Measurements from ENCODE around the gene COMMD3. TPM values are rescaled to one million over a fixed set of nuclear protein-coding genes. Genes with fewer than 3 reads are reported as not detected.
"Not testable (repeated sequence)": the region's sequence is repeated elsewhere in the genome, so short reads cannot be mapped to it uniquely, and the experiment has no call there.

Gene COMMD3
- total RNA-seq (2014; rRNA removed; shearing (Covaris generic)): 12.4 and 13.4 TPM in 2 replicates

DNA sequence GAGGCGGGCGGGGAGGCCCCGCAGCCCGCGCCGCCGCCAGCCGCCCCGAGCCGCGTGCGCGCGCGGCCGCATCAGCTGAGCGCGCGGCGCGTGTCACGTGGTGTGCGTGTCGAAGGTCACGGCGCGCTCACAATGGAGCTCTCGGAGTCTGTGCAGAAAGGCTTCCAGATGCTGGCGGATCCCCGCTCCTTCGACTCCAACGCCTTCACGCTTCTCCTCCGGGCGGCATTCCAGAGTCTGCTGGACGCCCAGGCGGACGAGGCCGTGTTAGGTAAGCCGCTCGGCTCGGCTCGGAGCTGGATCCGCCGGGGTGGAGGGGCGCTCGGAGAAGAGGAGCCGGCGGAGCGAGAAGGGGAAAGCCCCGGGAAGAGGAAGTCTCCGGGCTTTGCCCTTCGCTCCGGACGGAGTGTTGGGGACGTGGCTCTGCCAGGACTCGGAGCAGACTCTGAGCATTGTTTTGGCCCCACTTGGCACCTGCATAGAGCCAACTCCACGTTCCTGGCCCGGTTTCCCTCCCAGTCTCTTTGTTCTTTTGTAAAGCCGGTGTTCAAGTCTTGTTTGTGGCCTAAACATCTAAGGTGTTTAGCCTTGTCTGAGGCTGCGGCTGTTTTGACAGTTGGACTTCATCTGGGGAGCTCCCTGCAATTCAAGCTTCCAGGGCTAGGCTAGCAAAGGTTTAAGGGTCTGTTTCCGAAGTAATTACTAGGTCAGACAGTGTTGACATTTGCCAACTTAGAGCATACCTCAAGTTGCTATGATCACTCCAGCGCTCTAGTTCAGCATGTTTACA is at the start of gene COMMD3:
COMMD3 (plus strand) TSS at position 103 of the 790 bp plus-strand sequence; CDS start at position 133, 30 bp downstream.
- DNase-seq (ENCODE audit: low spot score): peak; percentile 79

DNA sequence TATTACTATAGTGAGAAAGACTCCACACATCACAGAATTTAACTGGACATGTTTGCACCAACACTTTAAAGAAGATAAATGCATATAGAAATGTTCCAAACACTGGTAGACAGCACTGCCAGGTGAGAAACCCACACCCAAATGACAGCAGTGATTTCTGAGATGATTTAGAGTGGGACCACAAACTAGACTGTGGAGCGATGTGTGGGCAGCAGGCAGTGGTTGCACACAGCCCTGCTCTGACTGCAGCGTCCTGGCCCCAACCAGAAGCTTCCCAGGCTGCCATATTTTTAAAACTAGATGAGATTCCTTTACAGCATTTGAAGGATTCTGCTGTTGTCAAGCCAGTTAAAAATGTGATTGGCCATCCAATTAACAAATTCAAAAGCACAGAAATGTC is 47.7 kb upstream of the COMMD3 start:
- no peak for DNase-seq (ENCODE audit: low spot score)

DNA sequence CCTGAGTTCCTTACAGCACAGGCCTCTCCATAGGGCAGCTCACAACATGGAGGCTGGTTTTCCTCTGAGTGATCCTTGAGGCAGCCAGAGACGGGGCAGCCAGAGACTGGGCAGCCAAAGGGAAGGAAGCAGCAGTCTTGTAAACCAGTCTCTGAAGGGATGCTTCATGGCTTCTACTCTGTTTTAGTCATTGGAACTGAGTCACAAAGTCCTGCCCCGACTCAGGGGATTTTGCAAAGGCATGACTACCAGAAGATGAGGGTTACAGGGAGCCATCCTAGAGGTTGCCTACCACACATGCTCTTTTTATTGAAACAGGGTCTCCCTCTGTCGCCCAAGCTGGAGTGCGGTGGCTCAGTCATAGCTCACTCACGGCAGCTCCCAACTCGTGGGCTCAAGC is 44.4 kb upstream of the COMMD3 start:
- DNase-seq (ENCODE audit: low spot score): no peak

DNA sequence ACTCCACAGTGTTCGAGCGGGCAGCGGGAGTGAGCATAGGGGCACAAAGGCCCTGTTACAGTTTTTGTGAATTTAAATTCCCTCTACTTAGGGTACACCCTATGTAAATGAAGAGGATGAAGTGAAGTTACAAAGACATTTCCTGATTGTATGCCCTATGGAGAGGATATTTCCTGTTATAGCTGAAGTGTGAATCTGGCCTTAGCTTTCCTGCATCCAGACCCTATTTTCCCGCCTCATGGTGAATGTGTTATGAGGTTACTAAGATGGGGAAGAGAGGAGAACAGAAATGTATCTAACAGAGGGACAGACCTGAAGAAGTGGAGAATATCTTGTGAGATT is 37.8 kb upstream of the COMMD3 start:
- peak; percentile 13 for DNase-seq (ENCODE audit: low spot score)

DNA sequence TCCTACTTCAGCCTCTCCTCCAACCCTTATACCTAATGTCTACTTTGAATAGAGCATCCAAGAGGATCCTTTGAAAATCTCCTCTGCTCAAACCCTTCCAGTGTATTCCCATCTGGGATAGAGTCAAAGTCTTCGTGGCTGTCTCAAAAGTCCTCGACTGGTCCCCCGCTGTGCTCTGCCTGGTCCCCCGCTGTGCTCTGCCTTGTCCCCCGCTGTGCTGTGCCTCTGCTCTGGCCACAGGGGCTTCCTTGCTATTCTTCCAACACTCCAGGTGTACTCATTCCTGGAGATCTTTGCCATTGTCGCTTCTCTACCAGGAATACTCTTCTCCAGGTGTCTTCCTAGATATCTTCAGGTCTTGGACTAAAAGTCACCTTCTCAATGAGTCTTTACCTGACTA is 36.1 kb upstream of the COMMD3 start:
- no peak for DNase-seq (ENCODE audit: low spot score)

DNA sequence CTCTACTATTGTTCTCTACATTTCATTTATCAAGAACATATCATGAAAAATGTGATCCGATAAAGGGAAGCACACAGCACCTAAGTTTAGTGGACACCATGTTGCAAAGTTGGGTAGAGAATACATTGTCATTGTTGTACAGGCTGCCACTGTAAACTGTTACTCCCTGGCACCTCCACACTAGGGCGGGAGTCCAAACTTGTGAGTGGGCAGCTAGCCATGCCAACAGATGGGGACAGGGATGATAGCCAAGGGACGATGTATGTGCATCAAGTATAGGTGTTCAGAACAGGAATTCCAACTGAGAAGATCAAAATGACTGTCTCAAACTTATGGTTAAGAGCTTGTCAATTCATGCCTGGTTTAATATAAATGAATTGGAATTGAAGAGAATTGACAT is 31.1 kb upstream of the COMMD3 start:
- no peak for DNase-seq (ENCODE audit: low spot score)

DNA sequence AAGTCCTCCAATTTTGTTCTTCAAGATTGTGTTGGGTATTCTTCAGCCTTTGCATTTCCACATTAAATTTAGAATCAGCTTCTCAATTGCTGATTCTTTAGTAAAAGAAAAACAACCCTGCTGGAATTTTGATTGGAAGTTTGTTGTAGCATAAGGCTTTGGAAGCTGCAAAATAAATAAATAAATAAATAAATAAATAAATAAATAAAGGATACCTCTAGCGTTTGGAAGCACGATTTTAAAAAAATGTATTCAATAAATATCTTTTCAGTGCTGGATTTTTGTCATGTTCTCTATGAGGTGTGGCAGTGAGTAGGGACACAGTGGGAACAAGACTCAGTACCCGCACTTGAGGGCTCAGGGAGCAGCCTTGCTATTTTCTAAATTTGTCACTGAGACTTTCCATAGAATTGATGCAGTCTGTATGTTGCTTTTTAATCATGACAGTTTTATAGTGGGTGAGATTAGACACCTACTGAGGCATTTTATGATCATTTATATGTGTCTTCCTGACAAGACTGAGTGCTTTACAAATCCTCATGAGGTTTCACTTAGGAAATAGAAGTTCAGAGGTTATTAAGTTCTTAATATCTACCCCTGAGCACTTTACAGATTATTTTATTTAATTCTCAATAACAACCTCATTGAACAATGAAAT is 22.3 kb upstream of the COMMD3 start:
- DNase-seq (ENCODE audit: low spot score): no peak

DNA sequence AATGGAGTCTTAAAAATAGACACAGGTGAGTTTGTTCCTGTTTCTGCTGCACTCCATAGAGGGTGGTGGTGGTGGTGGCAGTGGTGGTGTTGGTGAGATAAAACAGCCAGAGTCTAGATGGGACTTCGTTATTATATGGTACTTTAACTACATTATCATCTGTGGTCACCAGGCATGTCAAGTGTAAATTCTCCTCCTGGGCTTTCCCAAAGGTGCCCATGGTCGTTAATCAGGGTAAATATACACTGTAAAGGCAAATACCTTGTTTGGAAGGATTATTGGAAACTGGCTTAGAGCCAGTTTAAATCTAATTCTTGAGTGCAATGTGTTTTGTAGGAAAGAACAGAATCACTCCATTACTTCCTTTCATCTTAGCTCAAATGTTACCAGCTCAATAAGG is 21.5 kb upstream of the COMMD3 start:
- DNase-seq (ENCODE audit: low spot score): no peak

DNA sequence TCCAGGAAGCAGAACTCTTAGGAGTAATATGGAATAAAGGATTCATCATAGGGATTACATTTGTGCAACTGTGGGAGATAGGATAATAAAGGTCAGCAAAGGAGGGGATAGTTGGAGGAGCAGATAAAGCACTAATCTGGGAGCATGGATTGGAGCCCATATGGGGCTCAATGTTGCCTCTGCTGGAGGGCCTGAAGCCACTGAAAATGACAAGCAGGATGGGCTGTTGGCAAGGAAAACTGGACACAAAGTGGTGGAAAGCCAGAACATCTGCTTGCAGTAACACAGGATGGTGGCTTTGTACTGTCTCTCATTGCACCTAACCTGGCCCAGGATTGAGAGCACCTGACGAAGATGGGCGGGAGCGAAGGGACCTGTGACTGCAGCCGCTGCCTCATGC is 15.0 kb upstream of the COMMD3 start:
- DNase-seq (ENCODE audit: low spot score): no peak

DNA sequence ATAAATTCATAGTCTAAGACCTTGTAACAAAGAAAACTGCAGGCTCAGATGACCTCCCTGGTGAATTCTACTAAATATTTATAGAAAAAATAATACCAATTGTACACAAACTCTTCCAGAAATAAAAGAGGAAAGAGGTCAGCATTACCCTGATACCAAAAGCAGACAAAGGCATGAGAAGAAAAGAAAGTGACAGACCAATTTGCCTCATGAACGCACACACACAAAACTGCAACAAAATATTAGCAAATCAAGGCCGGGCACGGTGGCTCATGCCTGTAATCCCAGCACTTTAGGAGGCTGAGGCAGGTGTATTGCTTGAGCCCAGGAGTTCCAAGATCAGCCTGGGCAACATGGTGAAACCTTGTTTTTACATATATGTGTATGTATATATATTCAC is 12.7 kb upstream of the COMMD3 start:
- DNase-seq (ENCODE audit: low spot score): no peak

DNA sequence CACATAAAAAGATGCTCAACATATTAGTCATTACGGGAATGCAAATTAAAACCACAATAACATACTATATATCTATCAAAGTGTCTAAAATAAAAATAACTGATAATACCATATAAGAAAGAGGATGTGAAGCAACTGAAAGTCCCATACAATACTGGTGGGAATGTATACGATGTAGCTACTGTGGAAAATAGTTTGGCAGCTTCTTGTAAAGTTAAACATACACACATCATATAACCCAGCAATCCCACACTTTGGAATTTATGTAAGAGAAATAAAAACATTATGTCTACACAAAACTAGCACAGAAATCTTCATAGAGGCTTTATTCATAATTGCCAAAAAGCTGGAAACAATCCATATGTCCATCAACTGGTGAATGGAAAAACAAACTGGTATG is 10.5 kb upstream of the COMMD3 start:
- no peak for DNase-seq (ENCODE audit: low spot score)

DNA sequence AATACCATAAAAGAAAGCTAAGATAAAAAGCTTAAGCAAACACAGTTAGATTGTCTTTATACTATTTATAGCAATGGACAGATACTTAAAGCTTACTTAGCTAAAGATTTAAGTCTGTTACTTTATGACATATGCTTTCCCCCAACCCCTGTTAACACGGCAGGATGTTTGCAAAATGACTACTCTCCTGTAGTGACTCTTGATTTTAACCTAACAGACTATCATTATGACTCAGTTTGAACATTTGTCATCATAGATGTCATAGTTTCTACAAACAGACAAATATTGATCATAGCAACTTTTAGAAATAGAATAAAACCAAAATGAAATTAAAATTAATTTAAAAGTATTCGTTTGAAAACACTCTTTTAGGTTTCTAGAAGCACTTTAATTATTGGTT is 7.8 kb upstream of the COMMD3 start:
- no peak for DNase-seq (ENCODE audit: low spot score)

DNA sequence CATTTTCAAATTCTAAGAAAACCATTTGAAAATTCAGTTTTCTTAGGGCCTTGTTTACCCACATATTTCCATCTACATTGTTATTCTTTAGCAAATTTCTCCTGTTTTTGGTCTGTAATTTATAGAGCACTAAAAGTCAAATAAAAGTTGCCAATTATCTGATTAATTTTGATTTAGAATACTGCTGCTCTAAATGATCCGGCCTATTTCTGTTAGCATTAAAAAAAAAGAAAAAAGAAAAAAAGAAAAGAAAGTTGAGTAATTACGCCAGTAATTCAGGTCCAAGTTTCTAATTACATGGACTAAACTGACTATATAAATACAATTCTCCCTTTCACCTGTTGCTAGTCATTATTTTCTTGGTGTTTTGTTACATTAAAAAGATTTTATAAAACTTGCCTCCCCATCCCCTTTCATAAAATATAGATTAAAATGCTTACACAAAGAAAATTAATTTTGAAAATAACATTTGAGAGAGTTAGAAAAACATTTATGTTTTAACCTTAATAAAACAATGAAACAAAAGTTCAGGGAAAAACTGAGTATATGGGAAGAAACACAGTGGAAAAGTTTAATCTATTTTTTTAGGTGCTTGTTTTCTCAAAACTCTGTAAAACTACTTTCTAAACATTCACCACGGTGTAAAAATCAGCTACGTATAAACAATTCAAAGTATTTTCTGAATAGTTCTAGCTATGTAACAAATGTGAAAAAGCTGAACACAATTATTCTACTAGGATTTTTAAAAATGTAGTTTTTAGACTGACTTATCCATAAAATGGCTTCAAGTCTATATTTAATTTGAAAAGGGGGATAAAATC is 6.8 kb upstream of the COMMD3 start:
- DNase-seq (ENCODE audit: low spot score): no peak

DNA sequence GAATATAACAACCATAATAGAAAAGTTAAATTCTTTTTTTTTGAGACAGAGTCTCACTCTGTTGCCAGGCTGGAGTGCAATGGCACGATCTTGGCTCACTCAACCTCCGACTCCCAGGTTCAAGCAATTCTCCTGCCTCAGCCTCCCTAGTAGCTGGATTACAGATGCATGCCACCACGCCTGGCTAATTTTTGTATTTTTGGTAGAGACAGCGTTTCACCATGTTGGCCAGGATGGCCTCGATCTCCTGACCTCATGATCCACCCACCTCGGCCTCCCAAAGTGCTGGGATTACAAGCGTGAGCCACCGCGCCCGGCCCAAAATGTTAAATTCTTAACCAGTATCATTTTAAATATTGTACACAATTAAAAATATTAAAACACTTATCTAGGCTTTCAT is 6.2 kb upstream of the COMMD3 start:
- not testable (repeated sequence) for DNase-seq (ENCODE audit: low spot score)

DNA sequence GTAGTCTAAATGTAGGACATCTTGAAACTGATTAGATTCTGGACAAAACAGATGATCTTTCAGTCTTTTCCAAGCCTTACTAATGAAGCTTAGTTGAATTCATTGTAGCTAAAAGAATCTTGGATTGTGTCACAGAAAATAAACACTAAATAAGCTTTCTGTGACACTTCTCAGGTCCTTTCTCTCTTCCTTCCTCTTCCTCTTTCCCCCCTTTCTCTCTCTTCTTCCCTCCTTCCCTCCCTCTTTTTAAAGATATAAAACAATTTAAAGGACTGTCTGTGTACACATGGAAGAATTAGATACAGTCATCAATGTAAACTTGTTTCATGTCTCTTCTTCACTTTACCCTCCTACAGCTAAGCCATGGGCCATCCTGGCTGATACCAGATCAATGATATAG is 5.3 kb upstream of the COMMD3 start:
- no peak for DNase-seq (ENCODE audit: low spot score)

DNA sequence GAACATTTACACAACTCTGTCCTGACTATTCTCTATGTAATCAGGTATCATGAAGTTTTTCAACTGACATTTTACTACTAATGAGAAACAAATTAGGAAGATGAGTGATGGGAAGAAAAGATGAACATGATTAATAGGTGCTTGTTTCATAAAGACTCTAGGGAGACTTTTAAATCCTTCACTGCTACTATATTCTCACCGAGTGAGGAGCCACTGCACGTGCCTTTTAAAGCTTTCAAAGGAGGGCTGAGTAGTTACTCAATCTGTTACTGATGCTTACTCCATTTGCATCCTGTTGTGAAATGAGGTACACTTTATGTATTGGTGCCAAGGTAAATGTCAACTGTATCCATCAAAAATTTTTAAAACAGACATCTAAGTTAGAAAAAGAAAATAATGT is 1.3 kb upstream of the COMMD3 start:
- no peak for DNase-seq (ENCODE audit: low spot score)

DNA sequence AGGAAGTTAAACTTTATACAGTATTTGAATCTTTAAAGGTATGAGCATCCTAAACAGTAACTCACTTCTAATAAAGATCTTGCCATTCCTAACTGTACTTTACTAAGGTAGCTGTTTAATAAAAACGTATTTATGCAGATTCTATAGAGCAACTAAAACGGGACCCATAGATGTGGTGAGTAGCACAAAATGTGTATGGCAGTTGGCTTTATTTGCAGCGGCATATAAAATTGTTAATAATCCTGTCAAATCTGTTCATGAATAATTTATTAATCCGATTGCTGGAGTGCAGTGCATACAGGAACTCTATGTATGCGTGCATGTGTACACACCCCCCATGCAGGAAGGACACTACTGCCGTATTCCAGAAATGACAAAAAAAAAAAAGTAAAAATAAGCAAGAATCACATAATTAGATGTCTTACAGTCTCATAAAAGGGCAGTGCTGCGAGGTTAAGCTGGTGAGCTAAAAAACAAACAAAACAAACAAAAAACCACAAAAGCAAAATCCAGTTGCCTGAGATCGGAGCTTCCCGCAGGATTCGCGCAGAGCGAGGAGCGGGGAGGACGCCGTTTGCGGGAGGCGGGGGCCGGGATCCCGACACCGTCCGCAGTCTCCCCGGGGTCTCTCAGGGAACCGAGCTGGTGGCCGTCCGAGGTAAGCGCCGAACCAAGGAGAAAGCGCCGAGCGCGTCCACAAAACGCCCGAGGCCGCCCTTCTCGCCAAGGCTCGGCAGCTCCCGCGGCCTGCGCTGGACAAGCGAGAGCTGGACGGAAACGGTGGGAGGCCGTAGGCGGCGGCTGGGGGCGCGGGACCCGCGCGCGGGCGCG is 518 bp upstream of the COMMD3 start:
- DNase-seq (ENCODE audit: low spot score): peak; percentile 23

DNA sequence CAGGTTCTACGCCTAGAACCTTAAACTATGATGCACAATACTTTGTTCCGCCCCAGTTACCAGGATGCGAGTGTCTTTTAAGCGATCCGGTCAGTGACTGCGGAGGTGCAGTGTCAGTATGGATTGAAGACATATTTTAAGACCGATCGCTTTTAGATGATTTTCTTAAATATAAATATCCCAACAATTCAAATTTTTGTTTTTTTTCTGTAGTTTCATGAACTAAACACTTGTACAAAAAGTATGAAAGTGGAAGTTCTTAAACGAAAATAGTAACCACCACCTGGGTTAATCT is 835 bp downstream of the COMMD3 start:
- DNase-seq (ENCODE audit: low spot score): no peak

DNA sequence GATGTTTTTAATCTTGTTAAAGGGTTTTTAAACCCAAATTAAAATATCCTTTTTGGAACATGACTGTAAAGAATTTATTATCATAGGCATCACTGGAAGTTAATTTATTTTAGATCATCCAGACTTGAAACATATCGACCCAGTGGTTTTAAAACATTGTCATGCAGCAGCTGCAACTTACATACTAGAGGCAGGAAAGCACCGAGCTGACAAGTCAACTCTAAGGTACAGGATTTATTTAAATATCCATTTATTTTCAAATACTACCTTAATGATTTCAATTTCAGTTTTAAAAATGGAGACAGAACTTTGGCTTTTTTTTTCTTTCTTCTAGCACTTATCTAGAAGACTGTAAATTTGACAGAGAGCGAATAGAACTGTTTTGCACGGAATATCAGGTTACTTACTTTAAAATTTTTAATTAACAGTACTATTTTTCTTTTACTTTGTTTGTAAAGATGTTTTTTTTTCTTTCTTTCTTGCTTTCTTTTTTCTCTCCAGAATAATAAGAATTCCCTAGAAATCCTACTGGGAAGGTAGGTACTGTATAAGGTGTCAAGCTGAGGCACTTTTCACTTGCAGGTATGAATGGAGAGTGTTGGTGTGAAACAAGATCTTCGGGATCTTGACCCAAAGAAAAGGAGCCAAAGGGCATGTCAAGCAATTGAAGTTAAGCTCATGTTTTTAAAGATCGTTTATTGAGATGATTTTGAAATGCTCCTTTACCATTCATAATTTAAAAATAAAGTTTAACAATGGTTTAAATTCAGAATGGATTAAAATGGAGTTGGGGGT is 1.8 kb downstream of the COMMD3 start:
- DNase-seq (ENCODE audit: low spot score): no peak

DNA sequence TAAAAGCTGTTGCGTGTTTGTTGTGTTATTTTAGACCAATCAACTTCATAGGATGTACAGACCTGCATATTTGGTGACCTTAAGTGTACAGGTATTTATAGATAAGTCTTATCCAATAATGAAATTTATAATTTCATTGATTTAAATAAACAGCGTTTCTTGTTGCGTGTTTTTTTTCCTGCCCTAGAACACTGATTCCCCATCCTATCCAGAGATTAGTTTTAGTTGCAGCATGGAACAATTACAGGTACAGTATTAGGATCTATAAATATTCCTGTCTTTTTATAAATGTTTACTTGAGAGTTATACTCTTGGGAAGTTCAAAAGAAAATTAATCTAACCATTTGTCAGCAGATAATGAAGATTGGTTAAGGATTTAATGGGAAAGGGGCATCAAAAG is 2.6 kb downstream of the COMMD3 start:
- no peak for DNase-seq (ENCODE audit: low spot score)

DNA sequence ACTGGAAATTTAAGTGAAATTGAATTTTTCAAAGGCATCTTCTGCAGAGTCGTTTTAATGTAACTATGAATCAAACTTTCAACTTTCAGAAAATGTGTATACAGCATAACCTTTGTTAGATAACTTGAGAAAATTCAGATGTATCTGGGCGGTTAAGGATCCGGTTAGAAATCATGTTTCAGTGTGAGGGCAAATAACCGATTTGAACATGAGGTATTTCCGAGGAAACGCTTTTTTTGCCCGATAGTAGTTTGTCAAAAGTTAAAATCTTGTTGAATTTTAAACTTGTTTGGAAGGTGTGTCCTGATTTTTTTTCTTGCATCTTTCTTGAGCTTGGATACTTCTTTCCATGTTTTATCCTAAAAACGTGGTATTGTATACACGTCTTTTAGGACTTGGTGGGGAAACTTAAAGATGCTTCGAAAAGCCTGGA is 3.4 kb downstream of the COMMD3 start:
- no peak for DNase-seq (ENCODE audit: low spot score)
